Measurements from ENCODE around the gene FRRS1.

DNA sequence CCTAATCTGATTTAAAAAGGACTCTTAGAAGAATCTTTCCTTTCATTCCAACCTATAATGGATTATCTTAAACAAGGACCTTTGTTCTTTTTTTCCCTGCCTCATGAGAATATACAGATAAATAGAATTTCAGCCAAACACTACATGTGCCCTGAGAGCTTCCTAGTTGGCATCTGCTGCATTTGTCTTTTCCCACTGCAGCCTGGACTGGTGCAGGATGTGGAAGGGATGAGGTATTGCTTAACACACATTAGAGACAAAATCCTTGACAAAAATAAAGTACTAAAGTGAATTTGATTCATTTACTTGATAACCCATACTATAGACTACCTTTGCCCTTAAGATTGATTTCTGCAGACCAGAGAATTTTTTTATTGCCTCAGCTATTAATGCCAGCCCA, 61.0 kb downstream of the FRRS1 start:
- no peak for TF ChIP-seq POLR2A (IDR thresholded peaks at IDR 0.05; ENCODE audit: low read depth, low read length)
- TF ChIP-seq POLR2AphosphoS5 (IDR thresholded peaks at IDR 0.05; ENCODE audit: low read depth, low read length): no peak
- TF ChIP-seq TAF1 (IDR thresholded peaks at IDR 0.05; ENCODE audit: borderline replicate concordance, low read depth, low read length): no peak
